HG02943 (cell line): ENCODE results near the gene PTPN3.
"Not testable (repeated sequence)": the region's sequence is repeated elsewhere in the genome, so short reads cannot be mapped to it uniquely, and the experiment has no call there.

ENCODE experiments used
- ATAC-seq: cut with Tn5 transposase; IDR thresholded peaks from one replicate; pipeline ENCODE4 v1.9.1; 2021; ENCODE audit warnings: mild to moderate bottlenecking, low read depth, moderate library complexity; ENCODE audit not compliant: unreplicated experiment

The PTPN3 gene

DNA sequence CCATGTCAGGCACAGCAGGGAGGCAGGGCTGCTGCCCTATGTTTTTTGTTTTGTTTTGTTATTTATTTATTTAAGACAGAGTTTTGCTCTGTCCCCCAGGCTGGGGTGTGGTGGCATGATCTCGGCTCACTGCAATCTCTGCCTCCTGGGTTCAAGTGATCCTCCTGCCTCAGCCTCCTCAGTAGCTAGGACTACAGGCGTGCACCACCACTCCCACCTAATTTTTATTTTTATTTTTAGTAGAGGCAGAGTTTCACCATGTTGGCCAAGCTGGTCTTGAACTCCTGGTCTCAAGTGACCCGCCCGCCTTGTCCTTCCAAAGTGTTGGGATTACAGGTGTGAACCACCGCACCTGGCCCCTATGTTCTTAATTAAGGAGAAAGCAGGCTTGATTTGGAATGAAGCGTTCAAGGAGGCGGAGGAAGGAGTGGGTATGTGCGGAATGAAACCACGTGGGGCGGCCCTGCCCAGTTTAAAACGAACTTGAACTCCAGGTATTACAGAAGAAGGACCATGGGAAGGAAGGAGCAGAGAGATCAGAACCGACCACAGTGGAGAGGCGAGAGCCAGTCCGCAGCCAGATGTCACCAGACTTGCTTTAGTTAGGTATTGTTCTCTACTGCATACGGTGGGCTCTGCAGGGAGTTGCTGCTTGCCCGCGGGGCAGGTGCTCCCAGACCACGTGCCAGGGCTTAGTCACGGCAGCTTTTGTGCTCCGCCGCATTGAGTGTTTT, 142.4 kb downstream of the PTPN3 start:
- ATAC-seq, result no peak

DNA sequence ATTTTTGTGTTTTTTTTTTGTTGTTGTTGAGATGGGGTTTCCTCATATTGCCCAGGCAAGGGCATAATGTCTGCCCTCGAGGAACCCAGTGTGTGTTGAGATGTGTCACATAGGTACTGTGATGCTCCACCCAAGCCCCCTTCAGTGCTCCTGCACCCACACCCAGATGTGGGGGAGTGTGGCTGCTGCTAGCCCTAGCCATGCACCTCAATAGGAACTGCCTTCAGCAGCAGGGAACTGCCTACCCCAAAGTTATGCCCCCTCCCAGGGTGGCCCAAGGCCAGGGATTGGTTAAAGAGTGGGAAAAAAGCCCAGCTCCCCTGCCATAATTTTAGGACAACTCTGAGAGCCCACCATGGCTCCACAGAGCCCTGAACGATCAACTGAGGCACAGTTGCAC, 143.9 kb downstream of the PTPN3 start:
- no peak for ATAC-seq

- no peak for ATAC-seq
Measured at GRCh38 chr9:109351032-109351431, 147.1 kb downstream of the PTPN3 start.

DNA sequence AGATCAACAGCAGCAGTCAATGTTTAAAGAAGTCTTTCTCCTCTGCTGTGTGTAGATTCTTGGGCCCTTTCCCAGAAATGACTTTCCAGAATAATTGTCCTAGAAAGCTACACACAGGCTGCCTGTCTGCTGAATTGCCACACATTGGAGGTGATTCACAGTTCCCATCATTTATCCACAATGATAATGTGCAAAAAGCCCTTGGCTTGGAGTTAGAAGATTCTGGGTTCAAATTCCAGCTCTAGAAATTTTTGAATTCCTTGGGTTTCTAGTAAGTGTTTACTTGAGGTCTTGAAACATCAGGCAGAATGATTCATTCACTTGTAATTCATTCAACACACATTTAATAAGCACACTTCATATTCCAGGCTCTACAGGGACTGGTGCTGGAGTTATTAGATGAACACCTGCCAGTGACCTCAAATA, 148.7 kb downstream of the PTPN3 start:
- ATAC-seq, result no peak

GRCh38 chr9:109346904-109347303, 151.2 kb downstream of the PTPN3 start:
- ATAC-seq, result no peak

DNA sequence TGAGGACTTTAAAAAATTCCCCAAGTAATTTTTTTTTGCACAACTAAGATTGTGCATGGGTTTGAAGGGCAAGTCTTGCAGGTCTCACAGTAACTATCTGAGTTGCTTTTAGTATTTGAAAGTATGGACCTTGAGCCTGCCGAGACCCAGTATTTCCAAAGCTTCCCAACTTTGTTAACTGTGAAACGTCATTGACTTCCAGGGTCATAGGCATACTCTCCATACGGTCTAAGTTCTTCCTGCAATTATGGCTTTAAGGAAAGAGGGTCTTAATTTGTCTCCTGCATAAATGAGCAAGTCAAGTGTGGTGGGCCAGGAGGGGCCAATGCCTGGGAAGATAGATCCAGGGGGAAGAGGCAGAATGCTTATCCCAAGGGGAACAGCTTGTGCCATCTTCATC, 153.2 kb downstream of the PTPN3 start:
- ATAC-seq, result no peak

- no peak for ATAC-seq
Measured at GRCh38 chr9:109342878-109343277, 155.2 kb downstream of the PTPN3 start.

DNA sequence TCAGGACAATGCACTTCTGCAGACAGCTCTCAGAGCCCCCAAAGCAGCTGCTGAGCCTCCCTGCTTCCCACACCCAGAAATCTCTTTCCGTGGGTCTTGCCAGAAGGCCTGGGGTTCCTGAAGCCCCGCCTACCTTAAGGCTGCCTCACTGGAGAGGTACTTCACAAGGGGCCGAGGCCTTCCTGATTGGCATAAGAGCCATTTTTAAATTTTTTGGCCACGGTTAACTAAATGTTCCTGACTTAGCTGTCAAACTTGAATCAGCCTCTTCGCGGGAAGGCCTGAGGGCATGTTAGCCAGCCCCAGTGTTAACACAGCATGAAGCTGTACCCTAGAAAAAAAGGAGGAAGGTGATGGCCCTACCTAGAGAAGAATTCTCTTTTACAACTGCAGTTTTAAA, 156.5 kb downstream of the PTPN3 start:
- ATAC-seq, result no peak

- ATAC-seq, result not testable (repeated sequence)
Measured at GRCh38 chr9:109340979-109341378, 157.1 kb downstream of the PTPN3 start.

DNA sequence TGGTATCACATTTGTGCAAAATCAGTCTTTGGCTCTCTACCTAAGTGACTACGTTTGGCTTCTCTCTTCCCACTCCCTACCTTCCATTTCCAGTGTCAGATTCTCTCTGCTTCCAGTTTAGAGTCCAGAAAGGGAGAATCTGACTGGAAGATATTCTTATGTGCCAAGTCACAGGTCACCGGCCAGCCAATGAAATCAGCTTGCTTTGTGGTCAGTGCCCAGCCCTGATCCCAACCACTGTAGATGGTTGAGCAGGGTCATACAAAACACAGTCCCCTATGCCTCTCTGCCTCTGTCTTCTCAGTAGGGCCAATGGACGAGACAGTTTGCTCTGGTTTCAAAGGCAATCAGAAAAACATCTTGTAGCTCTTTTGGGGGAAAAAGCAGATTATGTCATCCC, 161.7 kb downstream of the PTPN3 start:
- no peak for ATAC-seq

- no peak for ATAC-seq
Measured at GRCh38 chr9:109335929-109336328, 162.2 kb downstream of the PTPN3 start.

- ATAC-seq, result no peak
Measured at GRCh38 chr9:109335121-109335520, 163.0 kb downstream of the PTPN3 start.

GRCh38 chr9:109331353-109331752, 166.8 kb downstream of the PTPN3 start:
- ATAC-seq, result no peak

- no peak for ATAC-seq
Measured at GRCh38 chr9:109329638-109330258, 168.4 kb downstream of the PTPN3 start.

DNA sequence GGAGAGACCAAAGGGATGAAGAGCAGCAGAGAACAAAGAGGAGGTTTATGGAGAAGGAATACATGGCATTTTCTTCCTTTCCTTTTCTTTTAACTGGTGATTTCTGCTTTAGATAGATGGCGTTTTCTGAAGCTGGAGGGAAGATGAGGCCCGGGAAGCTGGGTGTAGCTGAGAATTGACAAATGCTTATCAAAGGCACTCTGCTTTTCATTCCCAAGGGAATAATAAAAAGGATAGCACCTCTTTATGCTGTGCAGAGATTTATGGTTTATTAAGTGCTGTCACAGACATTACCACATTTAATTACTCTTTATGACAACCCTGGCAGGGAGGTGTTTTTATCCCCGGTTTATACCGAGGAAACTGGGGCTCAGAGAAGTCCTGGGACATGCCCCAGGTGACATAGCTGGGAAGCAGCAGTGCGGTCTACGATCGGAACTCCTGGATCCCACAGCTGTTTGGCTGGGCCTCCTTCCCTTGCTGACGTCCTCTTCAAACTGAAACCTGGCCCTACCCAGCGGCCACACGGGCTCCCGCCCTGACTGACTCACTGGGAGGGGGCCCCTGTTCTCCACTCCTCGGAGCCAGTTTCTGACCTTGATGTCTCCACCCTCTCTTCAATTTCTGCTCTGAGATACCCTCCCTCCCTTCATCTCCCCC, 169.0 kb downstream of the PTPN3 start:
- ATAC-seq, result no peak
